Smooth muscle cell (in vitro differentiated cells): ENCODE results near the gene CD300LG. TPM values are rescaled to one million over a fixed set of nuclear protein-coding genes. Genes with fewer than 3 reads are reported as not detected.

ENCODE experiments used
- DNase-seq: peaks from one replicate; lab custom pipeline; 2025; ENCODE audit not compliant: unreplicated experiment; lab: John Stamatoyannopoulos, UW
- H2AFZ ChIP-seq: fragments of 200-600 bp; sonication (generic); 2 replicates; pipeline ENCODE4 v1.6.0; 2016; ENCODE audit warnings: antibody characterized with exemption, low read depth, mild to moderate bottlenecking
- H3F3A ChIP-seq: fragments of 200-600 bp; sonication (generic); 2 replicates; pipeline ENCODE4 v1.6.0; 2017; ENCODE audit warnings: antibody characterized with exemption, low read depth
- H3K27ac ChIP-seq: fragments of 200-600 bp; sonication (generic); 2 replicates; pipeline ENCODE4 v1.5.1; 2016; ENCODE audit warnings: low read depth, mild to moderate bottlenecking
- H3K27me3 ChIP-seq: fragments of 200-600 bp; sonication (generic); 2 replicates; pipeline ENCODE4 v1.6.1; 2016; ENCODE audit warnings: low read depth, mild to moderate bottlenecking
- H3K36me3 ChIP-seq: fragments of 200-600 bp; sonication (generic); 2 replicates; pipeline ENCODE4 v1.5.1; 2016; ENCODE audit warnings: low read depth
- H3K4me1 ChIP-seq: fragments of 200-600 bp; sonication (generic); 2 replicates; pipeline ENCODE4 v1.5.1; 2016; ENCODE audit warnings: low read depth
- H3K4me2 ChIP-seq: fragments of 200-600 bp; sonication (generic); 2 replicates; pipeline ENCODE4 v1.6.0; 2016; ENCODE audit warnings: mild to moderate bottlenecking
- H3K4me3 ChIP-seq: fragments of 200-600 bp; sonication (generic); 2 replicates; pipeline ENCODE4 v1.5.1; 2016; ENCODE audit warnings: mild to moderate bottlenecking
- H3K79me2 ChIP-seq: fragments of 200-600 bp; sonication (generic); 2 replicates; pipeline ENCODE4 v1.6.0; 2016; ENCODE audit warnings: low read depth, mild to moderate bottlenecking
- H3K9ac ChIP-seq: fragments of 200-600 bp; sonication (generic); 2 replicates; pipeline ENCODE4 v1.6.0; 2016; ENCODE audit warnings: low read depth
- H3K9me3 ChIP-seq: fragments of 200-600 bp; sonication (generic); replicated peaks from 2 replicates; pipeline ENCODE4 v1.5.1; 2016; ENCODE audit warnings: low read depth
- H4K20me1 ChIP-seq: fragments of 200-600 bp; sonication (generic); 2 replicates; pipeline ENCODE4 v1.6.0; 2016; ENCODE audit warnings: low read depth
- CTCF ChIP-seq: fragments of 200-600 bp; sonication (generic); IDR thresholded peaks from 2 replicates; pipeline ENCODE4 v1.5.1; 2017; ENCODE audit warnings: borderline replicate concordance, mild to moderate bottlenecking, antibody characterized with exemption; ENCODE audit not compliant: insufficient read depth, poor library complexity, severe bottlenecking
- WGBS: methylation state at CpG from one replicate; pipeline ENCODE4 v1.1.7; 2016; ENCODE audit warnings: low lambda C conversion rate; 5-methylcytosine and 5-hydroxymethylcytosine counted together
- polyA plus RNA-seq: library from polyadenylated mRNA; unstranded; fragments of >200 nt; fragmentation: Nextera tagmentation; extraction: Ambion mirVana; gene quantifications from 2 replicates; pipeline ENCODE4 v1.2.1, GENCODE V29; 2016
- total RNA-seq: library from RNA; depleted of rRNA; stranded (reverse); fragments of >200 nt; gene quantifications from 2 replicates; pipeline ENCODE4 v1.2.3, GENCODE V29; 2014

CD300LG gene
- total and polyA plus RNA-seq, 2 experiments from 2014 or later: not detected

- no peaks in the 10 kb centered on the region for H3K9me3 ChIP-seq
These were observed 1.2 kb upstream of the CD300LG start for GRCh38 chr17:43845766-43846165.

DNA sequence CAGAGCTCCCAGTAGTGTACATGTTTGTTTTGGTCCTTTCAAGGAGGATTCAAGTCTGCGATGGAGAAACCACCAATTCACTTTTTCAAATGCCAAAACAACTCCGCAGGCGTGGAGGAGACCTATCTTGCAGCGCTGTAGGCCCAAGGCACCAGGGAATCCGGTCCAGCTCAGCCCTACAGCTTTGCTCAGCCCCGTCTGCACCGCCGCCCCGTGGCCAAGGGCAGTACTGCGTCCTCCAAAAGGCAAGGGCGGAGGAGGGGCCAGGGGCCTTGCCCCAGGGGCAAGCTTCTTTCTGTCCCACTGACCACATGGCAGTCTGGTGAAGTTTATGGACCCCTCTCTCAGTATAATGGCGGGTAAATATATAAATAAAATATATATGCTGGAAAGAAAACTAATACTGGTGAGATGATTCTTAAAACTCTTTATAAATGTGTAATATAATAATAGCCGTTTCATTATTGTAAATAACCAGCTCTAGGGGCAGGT, 709 bp upstream of the CD300LG start:
- Histone ChIP-seq H3K9me3 (no peaks in the 10 kb centered on the region), H3K79me2 (no peaks in the 10 kb centered on the region), H3K9ac (no peak overlapping the region), H2AFZ (no peak overlapping the region), H3K27ac (no peak overlapping the region), H3K4me1 (no peaks in the 10 kb centered on the region), H3K4me3 (no peak overlapping the region), H3K36me3 (no peaks in the 10 kb centered on the region), H3K27me3 (no peaks in the 10 kb centered on the region), H4K20me1 (no peaks in the 10 kb centered on the region), H3F3A (no peaks in the 10 kb centered on the region), H3K4me2 (no peak overlapping the region)
- TF ChIP-seq CTCF: peak; percentile 93
- WGBS: 12% methylated on average over 13 of the region's 13 CpGs
- DNase-seq: peak; percentile 69

More at GRCh38 chr17:43845766-43846165, 1.2 kb upstream of the CD300LG start:
- no peaks in the 10 kb centered on the region for H3K4me1 ChIP-seq
- H3K36me3 ChIP-seq: no peaks in the 10 kb centered on the region
- no peak for DNase-seq
- no peak overlapping the region for H3K27ac ChIP-seq
- no peak overlapping the region for H3K9ac ChIP-seq
- no peak overlapping the region for H3K4me3 ChIP-seq
- no peak for TF ChIP-seq CTCF
- H3F3A ChIP-seq: no peaks in the 10 kb centered on the region
- no peak overlapping the region for H3K4me2 ChIP-seq
- no peaks in the 10 kb centered on the region for H3K27me3 ChIP-seq
- H3K79me2 ChIP-seq: no peaks in the 10 kb centered on the region
- no peaks in the 10 kb centered on the region for H4K20me1 ChIP-seq
- H2AFZ ChIP-seq: no peak overlapping the region
- WGBS: 81% methylated on average over 4 of the region's 4 CpGs

GRCh38 chr17:43848601-43849000, 1.6 kb downstream of the CD300LG start:
- Histone ChIP-seq H3K4me1 (no peaks in the 10 kb centered on the region), H4K20me1 (no peaks in the 10 kb centered on the region), H3K4me2 (no peak overlapping the region), H3K4me3 (no peak overlapping the region), H3K27me3 (no peaks in the 10 kb centered on the region), H3F3A (no peaks in the 10 kb centered on the region), H3K79me2 (no peaks in the 10 kb centered on the region), H3K9me3 (no peaks in the 10 kb centered on the region), H2AFZ (no peak overlapping the region), H3K36me3 (no peaks in the 10 kb centered on the region), H3K9ac (no peak overlapping the region), H3K27ac (no peak overlapping the region)
- no peak for DNase-seq
- TF ChIP-seq CTCF: no peak
- WGBS: 94% methylated on average over 10 of the region's 10 CpGs

DNA sequence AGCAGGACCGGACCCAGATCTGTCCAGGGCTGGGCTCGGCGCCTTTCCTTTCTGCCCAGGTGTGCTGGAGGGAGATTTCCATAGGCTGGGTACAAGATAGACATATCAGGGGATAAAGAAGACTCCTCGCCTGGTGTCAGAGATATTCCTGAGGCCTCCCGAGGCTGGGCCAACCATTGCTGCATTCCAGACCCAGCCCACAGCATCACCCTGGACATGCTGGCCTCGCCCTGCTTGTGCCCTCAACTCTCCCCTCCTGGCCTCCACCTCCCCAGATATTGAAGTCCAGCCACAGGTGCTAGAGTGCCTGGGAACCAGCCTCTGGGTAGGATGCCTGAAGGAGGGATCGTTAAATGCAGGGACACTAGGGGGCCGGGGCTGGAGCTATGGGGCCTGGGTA, 2.1 kb downstream of the CD300LG start:
- no peaks in the 10 kb centered on the region for H3K4me1 ChIP-seq
- H3F3A ChIP-seq: no peaks in the 10 kb centered on the region
- H3K79me2 ChIP-seq: no peaks in the 10 kb centered on the region
- H2AFZ ChIP-seq: no peak overlapping the region
- no peak overlapping the region for H3K4me3 ChIP-seq
- WGBS: 88% methylated on average over 8 of the region's 8 CpGs
- no peak for DNase-seq
- H3K27me3 ChIP-seq: no peaks in the 10 kb centered on the region
- H3K27ac ChIP-seq: no peak overlapping the region
- no peaks in the 10 kb centered on the region for H3K36me3 ChIP-seq
- no peak for TF ChIP-seq CTCF
- no peaks in the 10 kb centered on the region for H3K9me3 ChIP-seq
- H4K20me1 ChIP-seq: no peaks in the 10 kb centered on the region
- H3K4me2 ChIP-seq: no peak overlapping the region
- no peak overlapping the region for H3K9ac ChIP-seq
